ENCODE data around the gene CTSO. TPM values are rescaled to one million over a fixed set of nuclear protein-coding genes. Genes with fewer than 3 reads are reported as not detected.

Gene CTSO
- total RNA-seq, 1 experiment from 2014 or later: 0.81 TPM

DNA sequence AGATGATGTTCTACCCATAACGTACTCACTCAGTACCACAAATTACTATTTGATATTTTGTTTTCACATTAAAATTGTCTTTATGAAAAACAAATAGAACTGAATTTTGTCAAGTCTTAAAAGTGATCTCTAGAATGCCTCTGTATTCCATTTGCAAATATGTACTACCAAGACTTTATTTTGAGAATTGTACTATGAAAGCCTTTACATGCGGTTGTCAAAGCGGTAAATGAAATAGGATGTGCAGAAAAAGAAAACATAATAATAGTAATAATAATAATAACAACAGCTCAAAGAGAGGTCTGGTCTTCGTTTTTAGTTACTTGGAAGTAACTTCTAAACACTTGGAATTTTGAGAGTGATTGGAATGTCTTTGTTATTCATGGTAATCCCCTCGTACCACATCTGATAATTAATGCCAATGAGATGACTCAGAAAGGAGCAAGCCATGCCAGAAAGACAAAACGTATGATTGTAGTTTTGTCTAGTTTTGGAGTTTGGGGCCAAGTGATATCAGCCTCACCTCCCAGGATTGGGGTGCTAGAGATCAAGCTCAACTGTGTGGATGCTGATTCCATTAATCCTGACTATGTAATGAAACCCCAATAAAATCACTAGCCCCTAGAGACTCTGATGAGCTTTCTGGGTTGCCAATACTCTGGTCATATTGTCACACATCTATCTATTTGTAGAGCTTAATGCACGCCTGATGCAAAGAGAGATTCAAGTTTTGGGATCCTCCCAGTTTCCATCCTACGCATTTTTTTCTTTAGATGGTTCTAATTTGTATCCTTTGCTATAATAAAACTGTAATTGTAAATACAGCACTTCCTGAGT lies 20.2 kb upstream of the CTSO start:
- Histone ChIP-seq H3K23me2 (ENCODE audit: insufficient read length, low read depth, low read length, poor library complexity, severe bottlenecking) (no peaks in the 10 kb centered on the region), H3K4ac (ENCODE audit: low read depth, low read length) (no peak overlapping the region), H3K23ac (ENCODE audit: insufficient read length, low read depth, low read length) (no peak overlapping the region), H3T11ph (ENCODE audit: low read length) (no peak overlapping the region), H3K27me3 (ENCODE audit: insufficient read depth, low read length) (no peaks in the 10 kb centered on the region), H2BK20ac (ENCODE audit: low read depth, low read length, poor library complexity, severe bottlenecking) (no peak overlapping the region), H3K27ac (ENCODE audit: insufficient read length, low read depth, low read length) (no peak overlapping the region), H2BK5ac (ENCODE audit: insufficient read length, low read length) (no peak overlapping the region), H3K18ac (ENCODE audit: insufficient read length, low read depth, low read length) (no peak overlapping the region), H2BK15ac (ENCODE audit: low read depth, low read length) (no peak overlapping the region), H2BK120ac (ENCODE audit: low read depth, low read length, poor library complexity, severe bottlenecking) (no peak overlapping the region), H4K8ac (replicated peaks; ENCODE audit: insufficient read length, low read depth, low read length) (no peak overlapping the region), H3K4me2 (ENCODE audit: insufficient read depth, insufficient read length, low read length) (no peak overlapping the region), H4K5ac (ENCODE audit: insufficient read length, low read depth, low read length) (no peak overlapping the region), H3K79me2 (ENCODE audit: insufficient read depth, low read length) (no peaks in the 10 kb centered on the region), H3K4me1 (ENCODE audit: insufficient read depth, low read length) (peaks cover 5% of the 10 kb centered on the region; the same call in 1 of the 2 replicates), H3K9ac (ENCODE audit: extremely low read depth, insufficient read length, low read length) (no peak overlapping the region), H2AFZ (ENCODE audit: low read length) (no peak overlapping the region), H2BK12ac (ENCODE audit: insufficient read length, low read depth, low read length) (no peak overlapping the region), H3K9me3 (ENCODE audit: control insufficient read depth, low read depth, low read length) (no peaks in the 10 kb centered on the region), H2AK5ac (ENCODE audit: insufficient read length, low read length) (no peak overlapping the region), H4K91ac (ENCODE audit: insufficient read length, low read depth, low read length) (no peak overlapping the region), H3K79me1 (ENCODE audit: insufficient read depth, low read depth, low read length, poor library complexity, severe bottlenecking) (no peaks in the 10 kb centered on the region), H3K14ac (ENCODE audit: insufficient read depth, low read length) (no peak overlapping the region), H3K56ac (ENCODE audit: insufficient read length, low read depth, low read length) (no peak overlapping the region), H4K20me1 (ENCODE audit: control insufficient read depth, insufficient read depth, insufficient read length) (no peaks in the 10 kb centered on the region)
- H3K36me3 Mint-ChIP-seq (ENCODE audit: insufficient read depth in 1 of 3, low read depth in 3 of 3): peaks cover 3 to 15% (median 13%) of the 10 kb centered on the region in 3 experiments; a peak in 4 of 7 replicates
- WGBS (ENCODE audit: extremely low coverage, insufficient read length, low lambda C conversion rate): no CpG with 5 or more reads among the region's 8 CpGs
- H3K27me3 Mint-ChIP-seq (ENCODE audit: low read depth): no peaks in the 10 kb centered on the region
- TF ChIP-seq, protein P1, sequence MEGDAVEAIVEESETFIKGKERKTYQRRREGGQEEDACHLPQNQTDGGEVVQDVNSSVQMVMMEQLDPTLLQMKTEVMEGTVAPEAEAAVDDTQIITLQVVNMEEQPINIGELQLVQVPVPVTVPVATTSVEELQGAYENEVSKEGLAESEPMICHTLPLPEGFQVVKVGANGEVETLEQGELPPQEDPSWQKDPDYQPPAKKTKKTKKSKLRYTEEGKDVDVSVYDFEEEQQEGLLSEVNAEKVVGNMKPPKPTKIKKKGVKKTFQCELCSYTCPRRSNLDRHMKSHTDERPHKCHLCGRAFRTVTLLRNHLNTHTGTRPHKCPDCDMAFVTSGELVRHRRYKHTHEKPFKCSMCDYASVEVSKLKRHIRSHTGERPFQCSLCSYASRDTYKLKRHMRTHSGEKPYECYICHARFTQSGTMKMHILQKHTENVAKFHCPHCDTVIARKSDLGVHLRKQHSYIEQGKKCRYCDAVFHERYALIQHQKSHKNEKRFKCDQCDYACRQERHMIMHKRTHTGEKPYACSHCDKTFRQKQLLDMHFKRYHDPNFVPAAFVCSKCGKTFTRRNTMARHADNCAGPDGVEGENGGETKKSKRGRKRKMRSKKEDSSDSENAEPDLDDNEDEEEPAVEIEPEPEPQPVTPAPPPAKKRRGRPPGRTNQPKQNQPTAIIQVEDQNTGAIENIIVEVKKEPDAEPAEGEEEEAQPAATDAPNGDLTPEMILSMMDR (conservative IDR thresholded peaks at IDR 0.05): no peak
- H3K9me3 Mint-ChIP-seq: peaks cover 5 to 11% of the 10 kb centered on the region in 2 experiments
- H3K4me1 Mint-ChIP-seq: peaks cover 11 to 30% of the 10 kb centered on the region in 2 experiments
- no peak overlapping the region for H3K4me3 Mint-ChIP-seq
- peak overlapping the region in 1 of 3 experiments; percentile 17; a peak in 2 of 7 replicates for H3K27ac Mint-ChIP-seq
- no peak for DNase-seq

Data from H9 (cell line).